HG03571 (cell line): ENCODE results near the gene SPN.
A peak's percentile ranks its signal among the peaks of the same experiment; 100 is the strongest.
"Not testable (repeated sequence)": the region's sequence is repeated elsewhere in the genome, so short reads cannot be mapped to it uniquely, and the experiment has no call there.

ENCODE experiments used
- ATAC-seq: cut with Tn5 transposase; IDR thresholded peaks from one replicate; pipeline ENCODE4 v1.9.1; 2021; ENCODE audit not compliant: unreplicated experiment

Gene SPN

DNA sequence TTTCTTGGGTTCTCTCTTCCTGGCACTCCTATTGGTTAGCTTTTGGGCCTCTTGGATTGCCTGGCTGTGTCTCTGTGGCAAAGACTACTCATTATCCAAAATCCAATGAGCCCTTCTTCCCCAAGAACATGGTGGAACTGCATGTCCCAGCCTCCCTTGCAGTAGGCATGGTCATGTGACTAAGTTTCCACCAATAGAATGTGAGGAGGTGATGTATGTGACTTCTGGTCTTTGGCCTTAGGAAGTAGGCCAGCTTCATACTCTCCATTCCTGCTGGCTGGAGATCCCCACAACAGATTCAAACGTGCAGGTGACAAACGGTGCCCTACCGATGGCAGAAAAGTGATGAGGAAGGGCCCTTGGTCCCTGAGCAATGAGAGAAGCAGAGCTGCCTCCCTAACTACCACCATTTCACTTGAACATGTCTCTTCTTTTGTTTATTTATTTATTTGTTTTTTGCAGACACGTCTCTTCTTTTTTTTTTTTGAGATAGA lies 17.3 kb upstream of the SPN start:
- ATAC-seq = peak; percentile 32

DNA sequence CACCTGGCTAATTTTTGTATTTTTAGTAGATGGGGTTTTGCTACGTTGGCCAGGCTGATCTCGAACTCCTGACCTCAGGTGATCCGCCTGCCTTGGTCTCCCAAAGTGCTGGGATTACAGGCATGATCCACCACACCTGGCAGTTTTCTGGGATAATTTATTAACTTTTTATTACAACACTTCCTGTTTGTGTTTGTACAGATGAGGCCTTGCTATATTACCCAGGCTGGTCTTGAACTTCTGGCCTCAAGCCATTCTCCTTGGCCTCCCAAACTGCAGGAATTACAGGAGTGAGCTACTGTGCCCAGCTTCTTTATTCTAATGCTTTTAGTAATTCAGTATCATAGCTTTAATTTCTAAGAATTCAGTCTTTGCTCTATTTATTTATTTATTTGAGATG lies 16.1 kb upstream of the SPN start:
- no peak for ATAC-seq

DNA sequence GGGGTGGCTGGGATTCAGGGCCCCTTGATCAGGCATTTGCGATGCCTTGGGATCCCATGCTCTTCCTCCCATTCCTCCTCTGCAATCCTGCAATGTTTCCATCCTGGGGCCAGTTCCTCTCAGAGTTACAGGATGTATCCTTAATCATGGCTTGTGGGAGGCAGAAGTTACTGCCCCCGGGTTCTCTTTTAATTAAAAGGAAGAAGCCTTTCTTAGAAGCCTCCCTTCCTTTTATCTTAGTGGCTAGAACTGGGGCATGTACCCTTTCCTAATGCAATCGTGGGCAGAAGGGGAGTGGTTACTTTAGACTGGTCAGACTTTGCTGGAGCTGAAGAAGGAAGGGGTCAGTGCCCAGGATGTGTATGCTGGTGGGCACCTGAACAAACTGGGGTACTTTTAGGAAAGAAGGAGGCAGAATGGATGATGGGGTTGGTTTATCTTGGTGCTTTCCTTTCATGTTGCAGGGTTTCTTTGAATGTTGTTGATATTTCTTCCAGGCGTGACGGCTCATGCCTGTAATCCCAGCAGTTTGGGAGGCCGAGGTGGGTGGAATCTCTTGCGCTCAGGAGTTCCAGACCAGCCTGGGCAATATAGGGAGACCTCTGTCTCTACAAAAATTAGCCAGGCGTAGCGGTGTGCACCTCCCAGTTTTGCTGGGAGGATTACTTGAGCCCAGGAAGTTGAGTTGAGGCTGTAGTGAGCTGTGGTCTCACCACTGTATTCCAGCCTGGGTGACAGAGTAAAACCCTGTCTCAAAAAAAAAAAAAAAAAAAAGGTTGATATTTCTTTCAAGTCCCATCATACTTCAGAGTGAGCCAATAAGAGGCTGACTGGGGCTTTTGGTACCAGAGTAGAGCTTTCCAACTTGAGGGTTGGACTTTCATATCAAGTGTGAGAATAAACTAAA lies 13.2 kb upstream of the SPN start:
- ATAC-seq = no peak

DNA sequence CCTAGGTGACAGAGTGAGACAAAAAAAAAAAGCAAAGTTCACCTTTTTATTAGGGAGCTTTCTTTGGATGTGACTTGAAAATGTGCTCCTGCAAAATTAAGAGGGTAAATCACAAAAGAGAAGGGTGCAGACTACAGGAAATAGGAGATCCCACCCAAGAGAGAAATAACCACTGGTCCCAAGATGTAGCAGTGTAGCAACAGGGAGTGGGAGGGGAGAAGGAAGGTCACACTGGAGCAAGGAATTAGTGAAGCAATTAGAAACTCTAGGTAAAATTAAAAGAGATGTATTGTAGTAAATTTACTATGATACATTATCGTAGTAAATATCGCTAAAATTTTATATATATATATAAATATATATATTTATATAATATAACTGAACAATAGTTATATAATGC lies 12.3 kb upstream of the SPN start:
- no peak for ATAC-seq

DNA sequence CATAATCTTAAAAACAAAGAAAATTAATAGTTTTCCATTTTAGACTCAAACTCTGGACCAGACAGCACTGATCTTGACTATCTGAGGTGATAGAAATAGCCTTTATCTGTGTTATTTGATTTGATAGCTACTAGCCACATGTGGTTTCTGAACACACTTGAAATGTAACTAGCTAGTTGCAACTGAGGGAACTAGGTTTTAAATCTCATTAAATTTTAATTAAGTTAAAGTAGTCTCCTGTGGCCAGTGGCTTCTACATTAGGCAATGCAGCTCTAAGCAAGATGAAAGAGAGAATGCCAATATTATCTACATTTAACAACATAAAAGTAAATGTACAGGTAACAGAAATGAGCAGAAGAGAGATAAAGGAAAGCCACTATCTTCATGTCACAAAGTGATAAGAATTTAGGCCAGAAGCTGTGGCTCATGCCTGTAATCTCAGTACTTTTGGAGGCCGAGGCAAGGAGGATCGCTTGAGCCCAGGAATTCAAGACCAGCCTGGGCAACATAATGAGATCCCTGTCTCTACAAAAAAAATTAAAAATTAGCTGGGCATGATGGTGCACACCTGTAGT lies 11.2 kb upstream of the SPN start:
- ATAC-seq = no peak

DNA sequence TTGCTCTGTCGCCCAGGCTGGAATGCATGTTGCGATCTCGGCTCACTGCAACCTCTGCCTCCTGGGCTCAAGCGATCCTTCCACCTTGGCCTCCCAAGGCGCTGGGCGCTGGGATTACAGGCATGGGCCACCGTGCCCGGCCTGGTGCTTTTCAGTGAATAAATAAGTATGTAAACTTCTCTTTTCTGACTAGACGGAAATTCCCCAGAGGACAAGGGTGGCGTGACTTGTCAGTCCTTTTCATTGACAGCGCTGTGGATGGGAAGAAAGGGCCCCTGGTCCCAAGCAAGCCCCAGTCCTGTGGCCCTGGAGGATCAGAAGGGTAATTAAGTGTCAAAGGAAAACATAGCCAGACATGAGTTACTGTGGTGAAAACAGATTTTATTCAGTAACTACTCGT lies 9.6 kb upstream of the SPN start:
- ATAC-seq = no peak

DNA sequence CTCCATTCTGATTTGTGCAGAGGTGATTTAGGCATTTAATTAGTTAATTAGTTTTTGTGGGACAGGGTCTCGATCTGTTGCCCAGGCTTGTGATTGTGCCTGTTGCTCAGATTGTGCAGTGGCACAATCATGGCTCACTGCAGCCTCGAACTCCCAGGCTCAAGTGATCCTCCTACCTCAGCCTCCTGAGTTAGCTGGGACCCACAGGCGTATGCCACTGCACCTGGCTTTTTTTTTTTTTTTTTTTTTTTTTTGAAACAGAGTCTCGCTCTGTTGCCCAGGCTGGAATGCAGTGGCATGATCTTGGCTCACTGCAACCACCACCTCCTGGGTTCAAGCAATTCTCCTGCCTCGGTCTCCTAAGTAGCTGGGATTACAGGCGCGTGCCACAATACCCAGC lies 9.2 kb upstream of the SPN start:
- ATAC-seq = not testable (repeated sequence)

DNA sequence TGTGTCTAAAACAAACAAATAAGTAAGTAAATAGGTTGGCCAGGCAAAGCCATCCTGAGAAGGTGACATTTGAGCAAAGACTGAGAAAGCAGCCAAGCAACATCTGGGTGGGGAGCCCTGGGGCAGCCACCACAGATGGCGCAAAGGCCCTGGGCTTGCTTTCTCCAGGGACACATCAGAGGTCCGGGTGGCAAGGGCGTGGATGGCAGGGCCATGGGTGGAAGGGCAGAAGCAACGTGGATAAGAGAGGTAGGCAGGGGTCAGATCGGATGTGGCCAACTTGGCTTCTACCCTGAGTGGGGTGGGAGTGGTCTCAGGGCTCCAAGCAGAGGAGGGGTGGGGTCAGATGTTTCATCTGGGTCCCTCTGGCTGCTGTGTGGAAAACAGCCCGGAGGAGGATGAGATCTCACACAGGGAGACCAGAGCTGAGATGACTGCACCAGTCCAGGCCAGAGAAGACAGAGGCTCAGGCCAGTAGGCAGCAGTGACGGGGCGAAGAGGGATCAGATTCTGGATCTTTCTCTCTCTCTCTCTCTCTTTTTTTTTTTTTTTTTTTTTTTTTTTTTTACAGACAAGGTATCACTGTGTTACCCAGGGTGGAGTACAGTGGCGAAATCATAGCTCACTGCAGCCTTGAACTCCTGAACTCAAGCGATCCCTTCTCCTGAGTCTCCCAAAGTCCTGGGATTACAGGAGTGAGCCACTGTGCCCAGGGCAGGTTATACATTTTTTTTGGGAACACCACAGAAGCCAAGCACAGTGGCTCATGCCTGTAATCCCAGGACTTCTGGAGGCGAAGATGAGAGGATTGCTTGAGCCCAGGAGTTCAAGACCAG lies 6.1 kb upstream of the SPN start:
- ATAC-seq = no peak

DNA sequence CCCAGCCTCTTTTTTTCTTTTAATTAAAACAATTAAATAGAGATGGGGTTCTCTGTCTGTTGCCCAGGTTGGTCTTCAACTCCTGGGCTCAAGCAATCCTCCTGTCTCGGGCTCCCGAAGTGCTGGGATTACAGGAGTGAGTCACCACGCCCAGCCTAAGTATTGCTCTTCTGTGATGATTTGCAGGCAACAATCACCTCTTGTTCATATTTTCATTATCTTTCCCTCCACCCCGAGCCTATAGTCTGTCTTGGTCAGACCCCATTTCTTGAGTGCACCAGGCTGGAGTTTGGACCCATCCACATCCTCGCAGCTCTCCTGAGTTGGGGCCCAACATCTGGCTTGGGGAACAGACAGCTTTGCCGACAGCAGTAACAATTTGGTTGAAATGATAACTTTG lies 4.3 kb upstream of the SPN start:
- ATAC-seq = no peak

DNA sequence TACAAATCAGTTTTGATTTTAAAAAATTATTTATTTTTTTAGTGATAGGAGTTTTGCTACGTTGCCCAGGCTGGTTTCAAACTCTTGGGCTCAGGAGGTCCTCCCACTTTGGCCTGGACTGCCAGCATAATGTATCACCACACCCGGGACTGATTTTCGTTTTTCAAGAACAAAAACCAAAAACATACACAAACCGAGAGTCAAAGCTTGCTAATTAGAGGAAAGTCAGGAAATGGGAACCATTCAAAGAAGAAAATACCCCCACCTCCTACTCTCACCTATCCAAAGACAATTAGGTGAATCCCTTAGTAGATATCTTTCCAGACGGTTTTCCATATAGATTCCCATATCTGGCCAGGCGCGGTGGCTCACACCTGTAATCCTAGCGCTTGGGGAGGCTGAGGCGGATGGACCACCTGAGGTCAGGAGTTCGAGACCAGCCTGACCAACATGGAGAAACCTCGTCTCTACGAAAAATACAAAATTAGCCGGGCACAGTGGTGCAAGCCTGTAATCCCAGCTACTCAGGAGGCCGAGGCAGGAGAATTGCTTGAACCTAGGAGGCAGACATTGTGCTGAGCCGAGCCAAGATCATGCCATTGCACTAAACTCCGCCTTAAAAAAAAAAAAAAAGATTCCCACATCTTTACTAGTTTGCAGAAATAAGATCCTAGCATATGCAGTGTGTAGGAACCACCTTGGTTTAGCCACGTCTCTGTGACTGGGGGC lies 883 bp upstream of the SPN start:
- ATAC-seq = no peak

DNA sequence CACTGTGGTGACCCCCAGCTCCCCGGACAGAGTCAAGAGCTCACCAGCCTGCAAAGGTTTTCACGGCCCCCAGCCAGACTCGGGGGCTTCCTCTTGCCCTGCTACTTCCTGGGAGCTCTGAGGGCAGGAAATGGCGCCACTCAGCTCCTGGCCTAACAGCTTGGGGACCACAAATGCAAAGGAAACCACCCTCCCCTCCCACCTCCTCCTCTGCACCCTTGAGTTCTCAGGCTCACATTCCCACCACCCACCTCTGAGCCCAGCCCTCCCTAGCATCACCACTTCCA lies 375 bp upstream of the SPN start:
- no peak for ATAC-seq

DNA sequence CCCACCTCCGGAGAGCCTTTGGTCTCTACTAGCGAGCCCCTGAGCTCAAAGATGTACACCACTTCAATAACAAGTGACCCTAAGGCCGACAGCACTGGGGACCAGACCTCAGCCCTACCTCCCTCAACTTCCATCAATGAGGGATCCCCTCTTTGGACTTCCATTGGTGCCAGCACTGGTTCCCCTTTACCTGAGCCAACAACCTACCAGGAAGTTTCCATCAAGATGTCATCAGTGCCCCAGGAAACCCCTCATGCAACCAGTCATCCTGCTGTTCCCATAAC lies 702 bp downstream of the SPN start:
- ATAC-seq = no peak

DNA sequence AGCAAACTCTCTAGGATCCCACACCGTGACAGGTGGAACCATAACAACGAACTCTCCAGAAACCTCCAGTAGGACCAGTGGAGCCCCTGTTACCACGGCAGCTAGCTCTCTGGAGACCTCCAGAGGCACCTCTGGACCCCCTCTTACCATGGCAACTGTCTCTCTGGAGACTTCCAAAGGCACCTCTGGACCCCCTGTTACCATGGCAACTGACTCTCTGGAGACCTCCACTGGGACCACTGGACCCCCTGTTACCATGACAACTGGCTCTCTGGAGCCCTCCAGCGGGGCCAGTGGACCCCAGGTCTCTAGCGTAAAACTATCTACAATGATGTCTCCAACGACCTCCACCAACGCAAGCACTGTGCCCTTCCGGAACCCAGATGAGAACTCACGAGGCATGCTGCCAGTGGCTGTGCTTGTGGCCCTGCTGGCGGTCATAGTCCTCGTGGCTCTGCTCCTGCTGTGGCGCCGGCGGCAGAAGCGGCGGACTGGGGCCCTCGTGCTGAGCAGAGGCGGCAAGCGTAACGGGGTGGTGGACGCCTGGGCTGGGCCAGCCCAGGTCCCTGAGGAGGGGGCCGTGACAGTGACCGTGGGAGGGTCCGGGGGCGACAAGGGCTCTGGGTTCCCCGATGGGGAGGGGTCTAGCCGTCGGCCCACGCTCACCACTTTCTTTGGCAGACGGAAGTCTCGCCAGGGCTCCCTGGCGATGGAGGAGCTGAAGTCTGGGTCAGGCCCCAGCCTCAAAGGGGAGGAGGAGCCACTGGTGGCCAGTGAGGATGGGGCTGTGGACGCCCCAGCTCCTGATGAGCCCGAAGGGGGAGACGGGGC lies 1.3 kb downstream of the SPN start:
- no peak for ATAC-seq

DNA sequence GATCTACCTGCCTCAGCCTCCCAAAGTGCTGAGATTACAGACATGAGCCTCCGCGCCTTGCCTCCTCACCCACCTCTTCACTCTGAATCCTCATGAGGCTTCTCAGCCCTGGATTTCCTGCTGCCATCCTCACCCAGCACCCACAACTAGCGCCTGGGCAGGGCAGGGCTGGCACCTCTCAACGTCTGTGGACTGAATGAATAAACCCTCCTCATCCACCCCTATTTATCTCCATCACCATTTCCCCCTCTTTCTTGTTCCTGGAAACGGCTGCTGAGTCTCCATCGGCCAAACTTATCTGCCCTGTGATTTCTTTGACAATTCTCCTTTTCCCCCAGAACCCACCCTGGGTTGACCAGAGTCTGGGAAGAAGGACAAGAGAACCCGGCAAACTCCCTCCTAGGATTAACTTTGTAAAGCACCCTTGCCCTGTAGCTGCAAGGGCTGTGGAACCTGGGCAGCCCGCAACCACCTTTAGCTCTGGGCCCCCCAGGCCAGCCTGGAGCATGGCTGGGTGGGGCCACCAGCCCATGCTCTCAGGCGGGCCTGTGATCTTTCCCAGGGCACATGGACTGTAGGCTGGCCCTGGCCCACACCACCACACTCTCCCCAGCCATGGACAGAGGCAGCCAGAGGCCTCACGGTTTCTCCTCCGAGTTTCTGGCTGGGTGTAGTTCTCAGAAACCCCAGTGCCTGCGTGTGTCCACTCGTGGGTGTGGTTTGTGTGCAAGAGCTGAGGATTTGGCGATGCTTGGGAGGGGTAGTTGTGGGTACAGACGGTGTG lies 2.4 kb downstream of the SPN start:
- no peak for ATAC-seq

DNA sequence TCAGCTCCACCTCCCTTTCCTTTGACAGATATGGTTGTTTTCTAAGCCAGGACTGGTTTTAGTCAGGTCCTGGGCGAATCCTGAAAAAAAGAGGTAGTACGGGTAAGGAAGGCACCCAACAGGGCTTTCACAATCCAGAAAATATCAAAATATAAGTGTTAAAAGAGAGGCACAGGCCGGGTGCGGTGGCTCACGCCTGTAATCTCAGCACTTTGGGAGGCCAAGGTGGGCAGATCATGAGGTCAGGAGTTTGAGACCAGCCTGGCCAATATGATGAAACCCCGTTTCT lies 4.2 kb downstream of the SPN start:
- ATAC-seq = not testable (repeated sequence)

DNA sequence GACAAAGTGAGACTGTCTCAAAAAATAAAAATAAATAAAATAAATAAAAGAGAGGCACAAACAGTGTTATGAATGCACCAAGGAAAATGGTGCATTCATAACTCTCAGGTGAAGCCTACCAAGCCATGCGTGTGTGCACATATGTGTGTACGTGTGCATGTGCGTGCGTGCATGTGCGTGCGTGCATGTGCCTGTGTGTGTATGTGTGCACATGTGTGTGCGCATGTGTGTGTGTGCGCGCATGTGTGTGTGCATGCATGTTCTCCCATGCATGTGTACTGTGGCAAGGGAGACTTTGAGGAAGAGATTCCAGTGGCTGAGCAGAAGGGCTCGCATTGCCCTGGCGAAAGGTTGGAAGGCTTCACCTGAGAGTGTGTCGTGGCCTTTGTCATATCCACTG lies 4.7 kb downstream of the SPN start:
- ATAC-seq = no peak

DNA sequence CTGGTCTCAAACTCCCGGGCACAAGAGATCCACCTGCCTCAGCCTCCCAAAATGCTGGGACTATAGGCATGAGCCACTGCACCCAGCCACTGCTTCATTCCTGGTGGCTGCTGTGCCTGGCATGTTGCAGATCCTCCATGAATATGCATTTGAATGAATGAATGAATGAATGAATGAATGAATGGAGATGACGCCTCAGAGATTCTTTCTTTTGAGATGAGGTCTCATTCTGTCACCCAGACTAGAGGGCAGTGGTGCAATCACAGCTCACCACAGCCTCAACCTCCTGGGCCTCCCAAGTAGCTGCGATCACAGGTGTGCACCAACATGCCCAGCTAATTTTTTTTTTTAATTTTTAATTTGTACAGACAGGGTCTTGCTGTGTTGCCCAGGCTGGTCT lies 5.2 kb downstream of the SPN start:
- ATAC-seq = no peak

DNA sequence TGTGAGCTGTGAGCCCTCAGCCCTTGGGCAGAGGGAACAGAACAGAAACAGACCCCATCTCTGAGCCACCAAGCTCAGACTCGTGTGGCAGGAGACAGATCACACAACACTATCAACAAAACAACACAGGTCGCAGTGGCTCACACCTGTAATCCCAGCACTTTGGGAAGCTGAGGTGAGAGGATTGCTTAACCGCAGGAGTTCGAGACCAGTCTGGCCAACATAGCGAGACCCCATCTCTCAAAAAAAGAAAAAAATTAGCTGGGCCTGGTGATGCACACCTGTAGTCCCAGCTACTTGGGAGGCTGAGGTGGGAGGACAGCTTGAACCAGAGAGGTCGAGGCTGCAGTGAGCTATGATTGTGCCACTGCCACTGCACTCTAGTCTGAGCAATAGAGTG lies 10.5 kb downstream of the SPN start:
- no peak for ATAC-seq

DNA sequence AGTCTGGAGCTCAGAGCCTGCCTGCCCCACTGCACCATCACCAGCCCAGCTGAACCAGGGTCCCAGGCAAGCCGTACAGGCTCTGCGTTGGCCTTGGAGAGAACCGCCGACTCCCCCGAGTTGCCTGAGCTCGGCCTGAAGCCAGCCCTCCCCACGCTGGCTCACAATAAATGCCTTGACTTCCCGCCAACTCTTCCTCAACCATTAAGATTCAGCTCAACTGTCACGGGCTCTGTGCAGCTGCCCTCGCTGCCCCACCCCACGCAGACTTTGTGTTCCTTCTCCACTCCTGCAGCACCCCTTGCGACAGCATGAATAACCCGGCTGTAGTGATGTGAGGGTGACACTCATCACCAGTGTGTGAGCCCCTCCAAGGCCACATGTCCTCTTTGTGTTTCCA lies 11.1 kb downstream of the SPN start:
- ATAC-seq = no peak
